MCF 10A (cell line): ENCODE results near the gene KMT2C. TPM values are rescaled to one million over a fixed set of nuclear protein-coding genes. Genes with fewer than 3 reads are reported as not detected.
A peak's percentile ranks its signal among the peaks of the same experiment; 100 is the strongest.

Source experiments
- BruUV-seq: library from RNA; stranded (reverse); fragments of 400-500 nt; replicated peaks from 2 replicates; lab custom pipeline; 2021; lab: Mats Ljungman, UMichigan
- CTCF ChIA-PET: fragments of 300-600 bp; sonication (Branson Sonifier 250); formaldehyde crosslinking; extraction: SDS; loops from one replicate; lab custom pipeline; 2021; ENCODE audit warnings: antibody characterized with exemption, inconsistent platforms; lab: Yijun Ruan, JAX
- POLR2A ChIA-PET: fragments of 300-600, 350-650 bp; sonication (Branson Sonifier 250); formaldehyde crosslinking; extraction: SDS; loops from one replicate; lab custom pipeline; 2020; ENCODE audit warnings: antibody characterized with exemption, inconsistent platforms; lab: Yijun Ruan, JAX
- DNase-seq: peaks from one replicate; pipeline ENCODE4 v3.0.0-alpha.2; 2018; ENCODE audit not compliant: unreplicated experiment
- H3K27ac Mint-ChIP-seq: one replicate; pipeline ENCODE4 v1.8.0; 2022; ENCODE audit warnings: mild to moderate bottlenecking, low read depth, mixed read lengths; ENCODE audit not compliant: unreplicated experiment
- H3K27me3 Mint-ChIP-seq: one replicate; pipeline ENCODE4 v1.8.0; 2022; ENCODE audit warnings: mixed read lengths; ENCODE audit not compliant: insufficient read depth, unreplicated experiment
- H3K36me3 Mint-ChIP-seq: one replicate; pipeline ENCODE4 v1.8.0; 2022; ENCODE audit warnings: mild to moderate bottlenecking, moderate library complexity, mixed read lengths; ENCODE audit not compliant: insufficient read depth, unreplicated experiment
- H3K4me1 Mint-ChIP-seq: one replicate; pipeline ENCODE4 v1.8.0; 2022; ENCODE audit warnings: mixed read lengths; ENCODE audit not compliant: insufficient read depth, unreplicated experiment
- H3K4me3 Mint-ChIP-seq: one replicate; pipeline ENCODE4 v1.8.0; 2022; ENCODE audit warnings: mild to moderate bottlenecking, moderate library complexity, mixed read lengths; ENCODE audit not compliant: unreplicated experiment
- H3K9me3 Mint-ChIP-seq: one replicate; pipeline ENCODE4 v1.8.0; 2022; ENCODE audit warnings: mixed read lengths; ENCODE audit not compliant: unreplicated experiment
- CTCF ChIP-seq: fragments of 200-600 bp; IDR thresholded peaks from one replicate; pipeline ENCODE4 v1.8.0; 2022; ENCODE audit warnings: antibody characterized with exemption, mild to moderate bottlenecking; ENCODE audit not compliant: unreplicated experiment
- intact Hi-C: fragments of 100-400 bp; cut with micrococcal nuclease; formaldehyde crosslinking; loops from 2 replicates; pipeline ENCODE4 v1.14.1; 2022
- total RNA-seq: library from RNA; stranded (reverse); gene quantifications from 2 replicates; pipeline ENCODE4 v1.2.3, GENCODE V29; 2022

Gene KMT2C
- total RNA-seq, 1 experiment from 2014 or later: 54.6 TPM

- BruUV-seq: no TSS peak
- ChIA-PET CTCF (interaction anchor here (0.6 kb wide), 1 partner anchor 485 kb away, joined by 4 read pairs; no protein-coding TSS in a partner anchor), POLR2A (interaction anchor here (0.6 to 1.3 kb wide), 5 partner anchors 8 to 559 kb away, joined by 3 to 4 read pairs (median 3); no protein-coding TSS in a partner anchor)
- Mint-ChIP-seq H3K9me3 (no peaks in the 10 kb centered on the region), H3K27ac (peak overlapping the region; percentile 77), H3K4me3 (no peak overlapping the region), H3K27me3 (no peaks in the 10 kb centered on the region), H3K4me1 (peaks cover 24% of the 10 kb centered on the region), H3K36me3 (peaks cover 51% of the 10 kb centered on the region)
- DNase-seq: peak; percentile 34
- intact Hi-C loops: no loop called here
- no peak for TF ChIP-seq CTCF
These were observed 233.7 kb downstream of the KMT2C start for GRCh38 chr7:152202056-152202455.

GRCh38 chr7:152200395-152200794 lies 235.4 kb downstream of the KMT2C start:
- no peaks in the 10 kb centered on the region for H3K27me3 Mint-ChIP-seq
- H3K36me3 Mint-ChIP-seq: peaks cover 41% of the 10 kb centered on the region
- H3K9me3 Mint-ChIP-seq: no peaks in the 10 kb centered on the region
- ChIA-PET POLR2A (interaction anchor here (0.6 to 0.8 kb wide), 3 partner anchors 11 to 1288 kb away, joined by 3 read pairs; no protein-coding TSS in a partner anchor), CTCF (no interaction called here)
- no peak overlapping the region for H3K4me3 Mint-ChIP-seq
- no TSS peak for BruUV-seq
- no peak for TF ChIP-seq CTCF
- intact Hi-C loops: no loop called here
- peaks cover 24% of the 10 kb centered on the region for H3K4me1 Mint-ChIP-seq
- no peak overlapping the region for H3K27ac Mint-ChIP-seq
- DNase-seq: peak; percentile 31

- Mint-ChIP-seq H3K4me3 (no peak overlapping the region), H3K27me3 (no peaks in the 10 kb centered on the region), H3K36me3 (peaks cover 49% of the 10 kb centered on the region), H3K27ac (no peak overlapping the region), H3K4me1 (peaks cover 15% of the 10 kb centered on the region), H3K9me3 (no peaks in the 10 kb centered on the region)
- no peak for TF ChIP-seq CTCF
- CTCF ChIA-PET: no interaction called here
- intact Hi-C loops: no loop called here
- no TSS peak for BruUV-seq
- DNase-seq: no peak
- POLR2A ChIA-PET: no interaction called here
These were observed 239.4 kb downstream of the KMT2C start for GRCh38 chr7:152196391-152196790.

- no peaks in the 10 kb centered on the region for H3K9me3 Mint-ChIP-seq
- H3K4me3 Mint-ChIP-seq: no peak overlapping the region
- no peaks in the 10 kb centered on the region for H3K27me3 Mint-ChIP-seq
- peaks cover 60% of the 10 kb centered on the region for H3K36me3 Mint-ChIP-seq
- intact Hi-C loops: no loop called here
- no peaks in the 10 kb centered on the region for H3K4me1 Mint-ChIP-seq
- BruUV-seq: no TSS peak
- ChIA-PET POLR2A (interaction anchor here (1.4 kb wide), 1 partner anchor 9 kb away, joined by 4 read pairs; no protein-coding TSS in a partner anchor), CTCF (interaction anchor here (0.6 to 1.0 kb wide), 2 partner anchors 27 to 467 kb away, joined by 3 to 4 read pairs; no protein-coding TSS in a partner anchor)
- no peak overlapping the region for H3K27ac Mint-ChIP-seq
- DNase-seq: no peak
- TF ChIP-seq CTCF: no peak
These were observed 241.9 kb downstream of the KMT2C start for GRCh38 chr7:152193880-152194279.
